NCI-H146 treated with DMSO at 0.1 percent for 48 hours (cell line): ENCODE results near the gene KANSL2.
"Not testable (repeated sequence)": the region's sequence is repeated elsewhere in the genome, so short reads cannot be mapped to it uniquely, and the experiment has no call there.

ENCODE experiments used
- DNase-seq: peaks from one replicate; lab custom pipeline; 2025; ENCODE audit not compliant: unreplicated experiment; lab: John Stamatoyannopoulos, UW

The KANSL2 gene

DNA sequence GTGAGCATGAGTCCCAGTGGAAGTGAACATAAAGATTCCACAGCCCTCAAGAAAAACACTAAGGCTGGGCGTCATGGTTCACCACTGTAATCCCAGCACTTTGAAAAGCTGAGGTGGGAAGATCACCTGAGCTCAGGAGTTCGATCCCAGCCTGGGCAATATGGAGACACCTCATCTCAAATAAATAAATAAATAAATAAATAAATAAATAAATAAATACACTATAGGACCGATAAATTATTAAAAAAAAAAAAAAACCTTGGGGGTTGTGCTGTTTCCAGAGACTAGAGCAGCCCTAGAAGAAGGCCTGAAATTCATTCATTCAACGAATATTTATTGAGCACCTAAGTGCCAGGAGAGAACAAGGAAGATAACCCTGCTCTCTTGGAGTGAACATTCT lies 1.5 kb upstream of the KANSL2 start:
- DNase-seq, result no peak

DNA sequence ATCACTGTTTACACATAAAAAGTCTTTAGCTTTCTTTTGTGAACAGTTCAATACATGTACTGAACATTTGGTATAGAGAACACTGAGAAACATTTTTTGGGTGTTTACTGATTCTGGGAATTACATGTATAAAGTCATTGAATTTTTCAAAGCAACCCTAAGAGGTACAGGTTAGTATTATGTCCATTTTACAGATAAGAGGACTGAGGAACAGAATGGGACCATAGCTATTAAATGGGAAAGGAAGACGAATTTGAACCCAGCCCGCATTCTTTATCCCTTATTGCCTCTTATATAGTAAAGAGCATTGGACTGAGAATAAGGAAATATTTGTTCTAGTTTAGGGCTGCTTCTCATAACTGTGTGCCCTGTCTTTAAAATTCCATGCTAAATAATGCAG lies 889 bp upstream of the KANSL2 start:
- no peak for DNase-seq

DNA sequence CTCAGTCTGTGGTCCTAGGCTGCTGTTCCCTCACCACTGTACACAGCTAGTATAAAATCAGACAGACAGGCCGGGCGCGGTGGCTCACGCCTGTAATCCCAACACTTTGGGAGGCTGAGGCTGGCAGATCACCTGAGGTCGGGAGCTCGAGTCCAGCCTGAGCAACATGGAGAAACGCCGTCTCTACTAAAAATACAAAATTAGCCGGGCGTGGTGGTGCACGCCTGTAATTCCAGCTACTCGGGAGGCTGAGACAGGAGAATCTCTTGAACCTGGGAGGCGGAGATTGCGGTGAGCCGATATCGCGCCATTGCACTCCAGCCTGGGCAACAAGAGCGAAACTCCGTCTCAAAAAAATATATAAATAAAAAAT lies 481 bp upstream of the KANSL2 start:
- not testable (repeated sequence) for DNase-seq

DNA sequence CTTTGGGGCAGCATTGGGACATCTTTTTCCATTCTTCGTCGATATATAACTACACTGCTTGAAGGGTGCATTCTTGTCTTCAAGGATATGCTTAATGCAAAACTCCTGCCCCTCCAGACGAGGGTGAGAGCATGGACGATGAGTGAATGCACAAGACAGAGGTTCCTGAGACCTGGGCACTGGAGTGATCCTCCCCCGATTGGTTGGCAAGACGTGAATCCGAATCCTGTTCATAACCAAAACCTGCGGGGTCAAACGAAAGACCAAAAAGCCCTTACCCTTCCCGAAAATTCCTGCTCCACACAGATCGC lies 684 bp downstream of the KANSL2 start:
- DNase-seq, result peak; percentile 50

DNA sequence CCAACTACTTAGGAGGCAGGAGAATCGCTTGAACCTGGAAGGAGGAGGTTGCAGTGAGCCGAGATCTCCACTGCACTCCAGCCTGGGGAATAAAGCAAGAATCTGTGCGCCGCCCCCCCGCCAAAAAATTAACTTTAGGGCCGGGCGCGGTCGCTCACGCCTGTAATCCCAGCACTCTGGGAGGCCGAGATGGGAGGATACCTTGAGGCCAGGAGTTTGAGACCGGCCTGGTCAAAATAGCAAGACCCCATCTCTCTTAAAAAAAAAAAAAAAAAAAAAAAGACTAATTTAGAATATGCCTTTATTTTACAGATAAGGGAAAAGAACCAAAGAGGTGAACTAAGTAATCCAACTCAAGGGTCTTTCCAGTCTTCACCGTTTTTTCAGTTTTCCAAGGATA lies 1.2 kb downstream of the KANSL2 start:
- no peak for DNase-seq

DNA sequence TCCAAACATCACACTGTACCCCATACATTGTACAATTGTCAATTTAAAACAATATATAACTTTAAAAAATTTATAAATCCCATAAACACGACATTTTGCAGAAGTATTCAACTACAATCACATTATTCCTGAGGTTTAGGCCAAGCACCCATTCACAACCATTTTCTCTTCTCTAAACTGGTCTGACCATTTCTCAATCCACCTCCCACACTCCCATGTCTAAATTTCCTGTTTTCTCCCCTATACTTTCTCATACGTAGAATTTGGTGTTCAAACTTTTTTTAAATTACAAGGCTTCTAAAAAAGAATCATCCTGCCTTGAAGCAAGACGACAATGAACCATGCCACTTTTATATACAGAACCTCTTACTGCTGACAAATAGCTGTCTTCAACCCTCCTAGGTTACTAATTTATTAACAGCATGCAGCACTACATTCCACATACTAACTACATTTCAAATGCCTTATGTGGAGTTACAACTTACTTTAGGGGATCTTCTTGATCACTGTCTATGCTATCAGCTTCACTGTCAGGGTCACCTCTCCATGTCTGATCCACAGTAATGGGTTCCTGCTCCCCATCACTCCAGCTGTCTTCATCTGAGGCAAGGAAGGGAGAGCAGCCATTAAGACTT lies 3.4 kb downstream of the KANSL2 start:
- no peak for DNase-seq

DNA sequence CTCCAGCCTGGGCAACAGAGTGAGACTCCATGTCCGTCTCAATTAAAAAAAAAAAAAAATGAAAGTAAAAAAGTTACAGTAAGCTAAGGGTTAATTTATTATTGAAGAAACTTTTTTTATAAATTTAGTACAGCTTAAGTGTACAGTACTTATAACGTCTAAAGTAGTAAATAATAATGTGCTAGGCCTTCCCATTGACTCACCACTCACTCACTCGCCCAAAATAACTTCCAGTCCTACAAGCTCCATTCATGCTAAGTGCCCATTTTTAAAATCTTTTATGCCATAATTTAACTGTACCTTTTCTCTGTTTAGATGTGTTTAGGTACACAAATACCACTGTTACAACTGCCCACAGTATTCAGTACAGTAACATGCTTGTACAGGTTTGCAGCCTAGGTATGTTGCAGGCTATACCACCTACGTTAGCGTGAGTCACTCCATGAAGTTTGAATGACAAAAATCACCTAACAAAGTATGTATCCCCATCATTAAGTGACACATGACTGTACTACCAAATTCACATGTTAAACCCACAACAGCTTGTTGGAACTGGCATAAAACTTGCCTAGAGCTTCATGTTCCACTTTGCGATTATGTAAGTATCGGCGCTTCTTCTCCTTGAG lies 10.7 kb downstream of the KANSL2 start:
- no peak for DNase-seq

DNA sequence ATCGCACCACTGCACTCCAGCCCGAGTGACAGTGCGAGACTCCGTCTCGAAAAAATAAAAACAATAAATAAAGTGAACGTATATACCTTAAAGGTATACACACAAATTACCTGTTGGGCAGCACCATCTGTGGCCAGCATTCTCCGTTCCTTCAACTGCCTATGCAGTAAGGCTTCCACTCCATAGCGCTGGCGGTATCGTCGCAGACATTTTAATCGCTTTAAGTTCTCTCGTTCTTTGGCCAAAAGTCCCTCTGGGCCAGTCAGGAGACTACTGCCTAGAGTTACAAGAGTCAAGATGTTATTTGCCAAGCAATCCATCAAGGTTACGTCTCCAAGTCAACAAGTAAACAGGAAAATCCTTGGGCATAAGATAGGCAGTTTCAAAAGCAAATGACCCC lies 13.0 kb downstream of the KANSL2 start:
- no peak for DNase-seq

DNA sequence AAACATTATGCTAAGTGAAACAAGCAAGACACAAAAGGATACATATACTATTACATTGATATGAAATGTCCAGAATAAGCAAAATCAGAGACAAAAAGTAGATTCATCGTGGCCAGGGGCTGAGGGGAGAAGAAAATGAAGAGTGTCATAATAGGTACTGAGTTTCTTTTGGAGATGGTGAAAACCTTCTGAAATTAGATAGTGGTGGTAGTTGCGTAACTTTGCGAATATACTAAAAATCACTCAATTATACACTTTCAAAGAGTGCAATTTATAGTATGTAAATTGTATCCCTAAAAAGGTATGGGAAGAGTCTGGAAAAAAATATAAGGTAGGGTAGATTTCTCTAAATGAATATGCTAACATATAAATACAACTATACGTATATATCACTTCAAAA lies 22.2 kb downstream of the KANSL2 start:
- no peak for DNase-seq

DNA sequence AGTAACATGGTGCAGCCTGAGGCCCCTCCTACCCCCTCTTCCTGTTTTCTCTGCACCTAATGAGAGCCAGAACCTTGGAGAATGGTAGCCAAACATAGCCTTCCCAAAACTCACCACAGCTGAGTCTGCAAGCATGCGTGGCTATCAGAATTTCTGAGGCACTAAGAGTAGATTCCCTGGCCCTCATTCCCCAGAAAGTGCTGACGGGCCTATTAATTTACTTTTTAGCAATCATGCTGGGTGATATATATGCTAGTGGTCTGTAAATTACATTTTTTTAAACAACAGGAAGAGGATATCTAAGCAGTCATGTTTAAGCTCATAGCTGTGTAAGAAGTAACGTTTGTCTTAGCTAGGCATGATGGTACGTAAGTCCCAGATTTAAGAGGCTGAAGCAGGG lies 30.4 kb downstream of the KANSL2 start:
- no peak for DNase-seq

DNA sequence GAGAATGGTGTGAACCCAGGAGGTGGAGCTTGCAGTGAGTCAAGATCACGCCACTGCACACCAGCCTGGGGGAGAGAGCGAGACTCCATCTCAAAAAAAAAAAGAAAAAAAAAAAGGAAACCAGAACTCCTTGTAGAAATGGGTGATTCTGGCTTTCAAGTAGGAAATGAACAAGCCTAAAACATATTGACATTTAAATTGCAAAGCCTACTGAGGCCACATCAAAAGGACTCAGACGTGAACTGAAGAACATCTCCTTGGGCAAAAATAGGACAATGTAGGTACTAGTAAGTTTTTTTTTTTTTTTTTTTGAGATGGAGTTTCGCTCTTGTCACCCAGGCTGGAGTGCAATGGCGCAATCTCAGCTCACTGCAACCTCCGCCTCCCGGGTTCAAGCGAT lies 36.7 kb downstream of the KANSL2 start:
- not testable (repeated sequence) for DNase-seq

DNA sequence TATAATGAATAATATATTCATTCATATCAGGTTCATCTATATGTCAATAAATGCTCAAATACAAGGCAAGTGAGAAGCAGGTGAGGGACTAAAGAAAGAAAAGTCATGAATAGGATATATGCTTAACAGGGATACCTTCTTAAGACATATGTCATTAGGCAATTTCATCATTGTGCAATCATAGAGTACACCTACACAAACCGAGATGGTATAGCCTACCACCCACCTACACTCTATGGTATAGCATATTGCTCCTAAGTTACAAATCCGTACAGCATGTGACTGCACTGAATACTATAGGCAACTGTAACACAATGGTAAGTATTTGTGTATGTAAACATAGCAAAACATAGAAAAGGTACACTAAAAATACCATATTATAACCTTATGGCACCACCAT lies 39.0 kb downstream of the KANSL2 start:
- no peak for DNase-seq

DNA sequence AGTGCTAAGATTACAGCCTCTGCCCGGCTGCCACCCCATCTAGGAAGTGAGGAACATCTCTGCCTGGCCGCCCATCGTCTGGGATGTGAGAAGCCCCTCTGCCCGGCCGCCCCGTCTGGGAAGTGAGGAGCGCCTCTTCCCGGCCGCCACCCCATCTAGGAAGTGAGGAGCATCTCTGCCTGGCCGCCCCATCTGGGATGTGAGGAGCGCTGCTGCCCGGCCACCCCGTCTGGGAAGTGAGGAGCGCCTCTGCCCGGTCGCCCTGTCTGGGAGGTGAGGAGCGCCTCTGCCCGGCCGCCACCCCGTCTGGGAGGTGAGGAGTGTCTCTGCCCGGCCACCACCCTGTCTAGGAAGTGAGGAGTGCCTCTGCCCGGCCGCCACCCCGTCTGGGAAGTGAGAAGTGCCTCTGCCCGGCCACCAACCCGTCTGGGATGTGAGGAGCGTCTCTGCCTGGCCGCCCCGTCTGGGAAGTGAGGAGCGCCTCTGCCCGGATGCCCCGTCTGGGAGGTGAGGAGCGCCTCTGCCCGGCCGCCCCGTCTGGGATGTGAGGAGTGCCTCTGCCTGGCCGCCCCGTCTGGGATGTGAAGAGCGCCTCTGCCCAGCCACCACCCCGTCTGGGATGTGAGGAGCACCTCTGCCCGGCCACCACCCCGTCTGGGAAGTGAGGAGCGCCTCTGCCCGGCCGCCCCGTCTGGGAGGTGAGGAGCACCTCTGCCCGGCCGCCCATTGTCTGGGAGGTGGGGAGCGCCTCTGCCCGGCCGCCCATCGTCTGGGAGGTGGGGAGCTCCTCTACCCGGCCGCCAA lies 40.1 kb downstream of the KANSL2 start:
- DNase-seq, result not testable (repeated sequence)

DNA sequence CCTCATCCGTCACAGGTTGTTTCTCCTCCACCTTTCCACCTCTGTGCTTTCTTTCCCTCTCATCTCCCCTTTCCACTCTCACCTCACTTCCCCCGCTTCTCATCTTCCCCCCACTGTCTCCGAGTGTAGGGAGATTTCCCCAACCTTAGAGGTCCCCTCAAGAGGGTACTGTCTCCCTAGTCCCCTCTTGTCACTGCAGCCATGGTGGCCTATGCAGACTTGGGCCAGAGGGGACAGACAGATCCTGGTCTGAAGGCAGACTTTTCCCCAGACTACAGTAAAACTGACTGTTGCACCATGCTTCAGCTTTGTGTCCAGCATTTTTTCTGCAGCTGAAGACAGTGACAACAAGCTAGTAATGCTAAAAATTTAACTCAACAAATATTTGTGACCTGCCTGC lies 41.2 kb downstream of the KANSL2 start:
- DNase-seq, result no peak

DNA sequence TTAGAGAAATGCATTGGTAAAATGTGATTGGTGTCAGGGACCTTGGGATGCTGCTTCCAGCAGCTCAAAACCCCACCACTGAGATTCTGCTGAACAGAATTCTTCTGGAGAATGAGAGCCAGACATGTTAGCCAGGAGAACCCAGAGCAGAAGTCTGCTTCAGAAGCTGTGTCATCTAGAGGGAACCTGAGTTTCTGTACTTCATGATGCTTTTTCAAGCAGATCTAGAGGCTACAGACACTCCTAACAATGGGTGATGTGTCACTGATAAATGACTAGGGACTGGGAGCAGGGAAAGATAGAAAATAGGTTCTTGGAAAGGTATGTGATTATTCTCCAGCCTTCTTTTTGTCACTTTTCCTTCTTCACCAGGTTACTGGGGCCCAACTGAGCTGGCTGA lies 41.6 kb downstream of the KANSL2 start:
- DNase-seq, result no peak

DNA sequence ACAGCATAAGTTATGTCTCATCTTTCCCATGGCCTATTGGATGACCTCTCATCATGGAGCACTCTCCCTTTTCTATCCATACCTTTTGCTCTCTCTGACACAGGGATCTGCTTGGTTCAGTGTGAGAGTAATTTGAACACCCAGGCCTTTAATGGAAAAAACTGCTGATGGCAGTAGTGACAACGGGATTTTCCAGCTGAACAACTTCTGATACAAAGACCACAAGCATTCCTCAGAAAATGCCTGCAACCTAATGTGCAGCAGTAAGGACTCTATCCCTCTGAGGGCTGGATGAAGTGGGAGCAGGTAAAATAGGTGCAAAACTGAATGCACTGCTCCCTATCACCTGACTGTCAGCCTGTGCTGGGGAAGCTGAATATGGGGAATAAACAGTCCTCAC lies 51.0 kb downstream of the KANSL2 start:
- no peak for DNase-seq

DNA sequence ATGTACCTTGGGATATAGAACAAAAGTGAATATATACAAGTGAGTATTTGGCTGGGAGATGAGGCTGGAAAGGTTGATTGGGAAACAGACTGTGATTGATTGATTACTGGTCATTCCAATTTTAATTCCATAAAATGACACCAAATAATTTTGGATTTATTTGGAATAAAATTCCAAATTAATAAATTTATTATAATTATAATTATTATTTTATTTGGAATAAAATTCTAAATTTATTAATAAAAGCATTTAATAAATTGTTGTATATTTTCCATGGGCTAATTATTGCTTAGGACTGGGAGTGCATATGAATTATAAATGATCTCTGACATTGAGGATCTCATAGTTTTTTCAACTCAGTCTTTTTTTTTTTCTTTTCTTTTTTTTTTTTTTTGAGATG lies 51.7 kb downstream of the KANSL2 start:
- DNase-seq, result no peak

DNA sequence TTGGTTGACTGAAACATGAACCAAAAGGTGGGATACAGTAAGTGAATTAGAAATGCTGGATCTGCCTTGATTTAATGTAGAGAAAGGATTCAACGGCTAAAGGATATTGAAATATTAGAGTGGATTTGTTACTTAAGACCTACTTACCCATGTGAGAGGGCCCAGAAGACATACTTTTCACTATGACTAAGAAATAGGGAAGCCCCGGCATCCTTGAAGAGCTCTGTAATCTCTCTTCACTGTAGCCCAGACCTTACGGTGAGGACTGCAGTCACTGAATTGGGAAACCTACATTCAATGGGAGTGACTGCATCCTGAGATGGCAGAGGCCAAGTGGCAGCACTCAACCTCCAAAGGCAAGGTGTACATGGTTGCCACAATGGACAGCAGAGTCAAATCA lies 52.5 kb downstream of the KANSL2 start:
- DNase-seq, result no peak

DNA sequence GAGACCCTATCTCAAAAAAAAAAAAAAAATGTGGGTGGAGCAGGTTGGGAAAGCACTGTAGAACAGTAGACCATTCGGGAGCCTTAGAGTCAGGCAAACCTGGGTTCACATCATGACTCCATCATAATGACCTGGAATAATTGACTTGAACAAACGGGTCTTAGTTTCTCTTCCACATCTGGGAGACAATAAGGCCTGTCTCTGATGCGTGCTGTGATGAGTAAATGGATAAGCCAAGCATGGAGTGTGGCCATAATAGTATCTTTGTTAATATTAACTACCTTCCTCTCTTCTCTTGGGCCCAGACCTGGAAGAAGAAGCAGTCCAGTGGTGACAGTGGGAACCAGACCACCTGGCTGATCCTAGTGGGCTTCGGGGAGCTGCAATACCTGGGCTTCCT lies 54.5 kb downstream of the KANSL2 start:
- DNase-seq, result no peak

DNA sequence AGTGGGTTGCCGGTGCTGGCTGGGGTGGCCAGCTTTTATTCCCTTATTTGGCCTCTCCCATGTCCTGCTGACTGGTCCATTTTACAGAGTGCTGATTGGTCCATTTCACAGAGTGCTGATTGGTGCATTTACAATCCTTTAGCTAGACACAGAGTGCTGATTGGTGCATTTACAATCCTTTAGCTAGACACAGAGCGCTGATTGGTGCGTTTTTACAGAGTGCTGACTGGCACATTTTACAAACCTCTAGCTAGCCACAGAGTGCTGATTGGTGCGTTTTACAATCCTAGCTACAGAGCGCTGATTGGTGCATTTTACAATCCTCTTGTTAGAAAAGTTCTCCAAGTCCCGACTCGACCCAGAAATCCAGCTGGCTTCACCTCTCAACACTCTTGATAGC lies 59.0 kb downstream of the KANSL2 start:
- DNase-seq, result not testable (repeated sequence)

DNA sequence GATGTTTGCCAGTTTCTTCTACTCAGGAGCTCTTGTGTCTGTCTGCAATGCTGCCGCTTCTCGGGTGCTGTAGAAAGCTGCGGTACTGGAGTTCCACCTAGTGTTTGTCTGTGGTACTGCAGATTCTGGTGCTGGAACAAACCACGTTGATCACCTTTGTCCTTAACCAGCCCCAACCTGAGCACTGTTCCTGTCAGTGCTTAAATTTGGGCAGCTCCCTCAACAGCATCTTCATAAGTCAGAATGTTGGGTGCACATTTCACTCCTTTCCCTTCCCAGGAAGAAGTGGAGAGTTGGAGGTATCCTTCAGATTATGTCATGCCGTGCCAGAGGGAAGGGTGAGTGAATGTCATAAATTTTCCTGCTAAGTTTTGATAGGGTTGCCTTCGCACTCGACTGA lies 63.5 kb downstream of the KANSL2 start:
- peak; percentile 69 for DNase-seq

DNA sequence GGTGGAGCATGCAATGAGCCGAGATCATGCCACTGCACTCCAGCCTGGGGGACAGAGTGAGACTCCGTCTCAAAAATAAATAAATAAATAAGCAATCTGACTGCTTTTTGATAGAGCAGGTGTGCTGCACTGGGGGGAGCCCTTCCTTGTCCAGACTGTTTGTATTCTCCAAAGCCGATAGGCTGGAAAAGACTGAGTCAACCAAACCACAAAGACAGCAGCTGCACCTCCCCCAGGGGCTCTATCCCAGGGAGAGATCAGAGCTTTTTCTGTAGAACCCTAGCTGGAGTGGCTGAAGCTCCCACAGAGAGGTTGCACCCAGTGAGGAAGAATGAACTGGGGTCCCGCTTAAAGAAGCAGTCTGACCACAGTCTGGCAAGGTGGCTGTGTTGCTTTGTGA lies 66.4 kb downstream of the KANSL2 start:
- no peak for DNase-seq

DNA sequence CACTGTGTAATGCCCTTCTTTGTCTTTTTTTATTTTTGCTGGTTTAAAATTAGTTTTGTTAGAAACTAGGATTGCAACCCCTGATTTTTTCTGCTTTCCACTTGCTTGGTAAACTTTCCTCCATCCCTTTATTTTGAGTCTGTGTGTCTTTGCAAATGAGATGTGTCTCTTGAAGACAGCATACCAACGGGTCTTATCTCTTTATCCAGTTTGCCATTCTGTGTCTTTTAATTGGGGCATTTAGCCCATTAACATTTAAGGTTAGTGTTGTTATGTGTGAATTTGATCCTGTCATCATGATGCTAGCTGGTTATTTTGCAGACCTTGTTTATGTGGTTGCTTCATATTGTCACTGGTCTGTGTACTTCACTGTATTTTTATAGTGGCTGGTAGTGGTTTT lies 68.7 kb downstream of the KANSL2 start:
- DNase-seq, result no peak
